GM23338 (cell line): Measurements from ENCODE around the gene ANKIB1. TPM values are rescaled to one million over a fixed set of nuclear protein-coding genes. Genes with fewer than 3 reads are reported as not detected.

Experiments used
- ATAC-seq: fragments of 200-7000 bp; cut with Tn5 transposase; 3 replicates; pipeline ENCODE4 v1.9.1; 2020
- DNase-seq: peaks from one replicate; pipeline ENCODE4 v3.0.0-alpha.2; 2015; ENCODE audit warnings: low spot score
- H2AFZ ChIP-seq: fragments of 200-600 bp; sonication (generic); 2 replicates; pipeline ENCODE4 v1.8.0; 2016; ENCODE audit warnings: antibody characterized with exemption, mild to moderate bottlenecking, moderate library complexity
- H3F3A ChIP-seq: fragments of 200-600 bp; sonication (generic); replicated peaks from 2 replicates; pipeline ENCODE4 v1.8.0; 2017; ENCODE audit warnings: antibody characterized with exemption, mixed run types, low read depth
- H3K27ac ChIP-seq: fragments of 200-600 bp; sonication (generic); 2 replicates; pipeline ENCODE4 v1.6.1; 2016; ENCODE audit warnings: low read depth
- H3K27me3 ChIP-seq: fragments of 200-600 bp; sonication (generic); 2 replicates; pipeline ENCODE4 v1.8.0; 2016; ENCODE audit warnings: mild to moderate bottlenecking, mixed run types, moderate library complexity; ENCODE audit not compliant: insufficient read depth
- H3K36me3 ChIP-seq: fragments of 200-600 bp; sonication (generic); 2 replicates; pipeline ENCODE4 v1.8.0; 2016; ENCODE audit warnings: mild to moderate bottlenecking; ENCODE audit not compliant: insufficient read depth
- H3K4me1 ChIP-seq: fragments of 200-600 bp; sonication (generic); 2 replicates; pipeline ENCODE4 v1.8.0; 2016; ENCODE audit warnings: mild to moderate bottlenecking, moderate library complexity; ENCODE audit not compliant: insufficient read depth
- H3K4me2 ChIP-seq: fragments of 200-600 bp; sonication (generic); 2 replicates; pipeline ENCODE4 v1.7.1; 2017; ENCODE audit warnings: mixed run types
- H3K4me3 ChIP-seq: fragments of 200-600 bp; sonication (generic); 2 replicates; pipeline ENCODE4 v1.6.1; 2016; ENCODE audit warnings: mixed run types
- H3K79me2 ChIP-seq: fragments of 200-600 bp; sonication (generic); replicated peaks from 2 replicates; pipeline ENCODE4 v1.8.0; 2017; ENCODE audit warnings: mild to moderate bottlenecking; ENCODE audit not compliant: insufficient read depth
- H3K9me2 ChIP-seq: fragments of 200-600 bp; sonication (generic); 2 replicates; pipeline ENCODE4 v1.8.0; 2017; ENCODE audit not compliant: insufficient read depth
- H4K20me1 ChIP-seq: fragments of 200-600 bp; sonication (generic); replicated peaks from 2 replicates; pipeline ENCODE4 v1.8.0; 2017; ENCODE audit warnings: mild to moderate bottlenecking; ENCODE audit not compliant: insufficient read depth
- H3K27ac Mint-ChIP-seq: 2 replicates; pipeline ENCODE4 v1.8.0; 2020; ENCODE audit warnings: inconsistent platforms, mild to moderate bottlenecking, moderate library complexity, mixed read lengths
- H3K27me3 Mint-ChIP-seq: 3 replicates; pipeline ENCODE4 v1.8.0; 2022; ENCODE audit warnings: low read depth, mild to moderate bottlenecking, moderate library complexity, mixed read lengths, inconsistent platforms; ENCODE audit not compliant: insufficient read depth, poor library complexity
- H3K36me3 Mint-ChIP-seq: 3 replicates; pipeline ENCODE4 v1.8.0; 2021; ENCODE audit warnings: low read depth, mild to moderate bottlenecking, inconsistent platforms, moderate library complexity, mixed read lengths
- H3K4me1 Mint-ChIP-seq: 3 replicates; pipeline ENCODE4 v1.8.0; 2020; ENCODE audit warnings: mild to moderate bottlenecking, inconsistent platforms, mixed read lengths
- H3K4me3 Mint-ChIP-seq: 3 replicates; pipeline ENCODE4 v1.8.0; 2021; ENCODE audit warnings: moderate library complexity, mild to moderate bottlenecking, inconsistent platforms, mixed read lengths
- H3K9me3 Mint-ChIP-seq: 3 replicates; pipeline ENCODE4 v1.8.0; 2020; ENCODE audit warnings: moderate library complexity, mild to moderate bottlenecking, inconsistent platforms, mixed read lengths
- CREB1 ChIP-seq: fragments of 250-450 bp; sonication (Bioruptor Pico); IDR thresholded peaks from 2 replicates; pipeline ENCODE4 v1.5.0; 2020; ENCODE audit warnings: low read depth, mild to moderate bottlenecking, moderate library complexity
- CTCF ChIP-seq, 2 experiments: fragments of 200-600 bp in 1 of 2; sonication (generic) in 1 of 2; conservative IDR thresholded peaks; 2 replicates each; pipeline versions ENCODE4 v1.5.1 to v1.6.1; 2016 to 2017; ENCODE audit warnings: antibody characterized with exemption in 2 of 2, low read depth in 2 of 2, mild to moderate bottlenecking in 2 of 2, moderate library complexity in 1 of 2
- EZH2 ChIP-seq: fragments of 200-600 bp; sonication (generic); IDR thresholded peaks from one replicate; pipeline ENCODE4 v1.8.0; 2017; ENCODE audit warnings: antibody characterized with exemption, mild to moderate bottlenecking, low read depth; ENCODE audit not compliant: unreplicated experiment
- EZH2phosphoT487 ChIP-seq: fragments of 200-600 bp; sonication (generic); IDR thresholded peaks from one replicate; pipeline ENCODE4 v1.8.1; 2018; ENCODE audit warnings: antibody characterized with exemption; ENCODE audit not compliant: unreplicated experiment
- JUNB ChIP-seq: IDR thresholded peaks from one replicate; pipeline ENCODE4 v1.6.1; 2016; ENCODE audit warnings: antibody characterized with exemption; ENCODE audit not compliant: unreplicated experiment
- NANOG ChIP-seq: IDR thresholded peaks from 2 replicates; pipeline ENCODE4 v1.6.1; 2016; ENCODE audit warnings: antibody characterized with exemption, borderline replicate concordance
- POLR2AphosphoS5 ChIP-seq: IDR thresholded peaks from 2 replicates; pipeline ENCODE4 v1.6.1; 2016; ENCODE audit warnings: antibody characterized with exemption, low read depth
- STAT1 ChIP-seq: IDR thresholded peaks from one replicate; pipeline ENCODE4 v1.6.1; 2016; ENCODE audit warnings: antibody characterized with exemption; ENCODE audit not compliant: unreplicated experiment
- ZNF114 ChIP-seq: fragments of 250-450 bp; sonication (Bioruptor Pico); IDR thresholded peaks from 2 replicates; pipeline ENCODE4 v1.5.0; 2020; ENCODE audit warnings: mild to moderate bottlenecking, moderate library complexity
- ZNF331 ChIP-seq: fragments of 250-450 bp; sonication (Bioruptor Pico); IDR thresholded peaks from 2 replicates; pipeline ENCODE4 v1.5.0; 2020; ENCODE audit warnings: low read depth, mild to moderate bottlenecking, moderate library complexity
- ZNF462 ChIP-seq: fragments of 250-450 bp; sonication (Bioruptor Pico); IDR thresholded peaks from 2 replicates; pipeline ENCODE4 v1.5.0; 2020; ENCODE audit warnings: mild to moderate bottlenecking, moderate library complexity
- polyA plus RNA-seq: library from polyadenylated mRNA; unstranded; fragments of >200 nt; fragmentation: Nextera tagmentation; extraction: Ambion mirVana; gene quantifications from 2 replicates; pipeline ENCODE4 v1.2.1, GENCODE V29; 2016
- total RNA-seq: library from RNA; depleted of rRNA; stranded (reverse); fragments of >200 nt; shearing (Covaris generic); gene quantifications from 2 replicates; pipeline ENCODE4 v1.2.3, GENCODE V29; 2014

The ANKIB1 gene
- total and polyA plus RNA-seq, 2 experiments from 2014 or later, result 19.1 to 40.3 TPM

- no peaks in the 10 kb centered on the region for H3K27me3 ChIP-seq
Observed at GRCh38 chr7:92352009-92352408, 106.2 kb downstream of the ANKIB1 start.

GRCh38 chr7:92354214-92354613 is 108.4 kb downstream of the ANKIB1 start:
- Histone ChIP-seq H3K4me2 (no peak overlapping the region), H3K4me1 (0 out of 2 replicates have a peak, but pooled peaks cover 4% of the 10 kb centered on the region), H3K27ac (no peak overlapping the region), H3K79me2 (no peaks in the 10 kb centered on the region), H3K36me3 (peaks cover 11% of the 10 kb centered on the region), H3K9me2 (no peaks in the 10 kb centered on the region), H4K20me1 (no peaks in the 10 kb centered on the region), H3K27me3 (no peaks in the 10 kb centered on the region), H3F3A (no peaks in the 10 kb centered on the region), H3K4me3 (no peak overlapping the region), H2AFZ (no peak overlapping the region)
- no peaks in the 10 kb centered on the region for H3K9me3 Mint-ChIP-seq
- DNase-seq (no peak), ATAC-seq (no peak)
- H3K27ac Mint-ChIP-seq, result no peak overlapping the region
- H3K36me3 Mint-ChIP-seq, result peaks cover 10% of the 10 kb centered on the region; the same call in 2 of the 3 replicates
- H3K4me3 Mint-ChIP-seq, result no peak overlapping the region
- 0 out of 3 replicates have a peak, but pooled peaks cover 3% of the 10 kb centered on the region for H3K4me1 Mint-ChIP-seq
- peaks cover 1% of the 10 kb centered on the region for H3K27me3 Mint-ChIP-seq
- TF ChIP-seq ZNF462 (CRISPR knock-in tag) (no peak), NANOG (no peak), STAT1 (no peak), CREB1 (CRISPR knock-in tag) (no peak), EZH2 (no peak), ZNF114 (CRISPR knock-in tag) (no peak), POLR2AphosphoS5 (no peak), JUNB (no peak), ZNF331 (CRISPR knock-in tag) (no peak)

More at GRCh38 chr7:92352009-92352408, 106.2 kb downstream of the ANKIB1 start:
- H3K27me3 Mint-ChIP-seq, result no peaks in the 10 kb centered on the region
- no peaks in the 10 kb centered on the region for H3K79me2 ChIP-seq
- no peaks in the 10 kb centered on the region for H3F3A ChIP-seq
- H3K4me1 ChIP-seq, result no peaks in the 10 kb centered on the region
- no peak overlapping the region for H3K4me3 Mint-ChIP-seq
- H3K9me3 Mint-ChIP-seq, result no peaks in the 10 kb centered on the region
- no peak overlapping the region for H3K4me3 ChIP-seq
- H3K36me3 Mint-ChIP-seq, result peaks cover 4% of the 10 kb centered on the region; the same call in 1 of the 3 replicates
- no peak overlapping the region for H3K4me2 ChIP-seq
- H4K20me1 ChIP-seq, result no peaks in the 10 kb centered on the region
- no peaks in the 10 kb centered on the region for H3K4me1 Mint-ChIP-seq
- H3K27ac Mint-ChIP-seq, result no peak overlapping the region
- H2AFZ ChIP-seq, result no peak overlapping the region
- TF ChIP-seq EZH2phosphoT487 (no peak), CTCF (conservative IDR thresholded peaks at IDR 0.05; ENCODE audit: low read depth in 2 of 2) (no peak), POLR2AphosphoS5 (no peak), ZNF114 (CRISPR knock-in tag) (no peak), JUNB (no peak), STAT1 (no peak), CREB1 (CRISPR knock-in tag) (no peak), ZNF331 (CRISPR knock-in tag) (no peak), NANOG (no peak)
- DNase-seq (no peak), ATAC-seq (no peak)
- H3K9me2 ChIP-seq, result no peaks in the 10 kb centered on the region
- no peak overlapping the region for H3K27ac ChIP-seq
- peaks cover 11% of the 10 kb centered on the region for H3K36me3 ChIP-seq
